Measurements from ENCODE around the gene HS6ST2. TPM values are rescaled to one million over a fixed set of nuclear protein-coding genes. Genes with fewer than 3 reads are reported as not detected.
A peak's percentile ranks its signal among the peaks of the same experiment; 100 is the strongest.
"Not testable (repeated sequence)": the region's sequence is repeated elsewhere in the genome, so short reads cannot be mapped to it uniquely, and the experiment has no call there.

The HS6ST2 gene
- total RNA-seq, 1 donor from 2014 or later: 43.2 TPM

GRCh38 chrX:132887569-132887968, 70.9 kb downstream of the HS6ST2 start:
- Histone ChIP-seq H3K4me2 (no peak overlapping the region), H2AFZ (replicated peaks) (no peak overlapping the region), H3K4me1 (no peaks in the 10 kb centered on the region), H4K20me1 (ENCODE audit: low read depth) (no peaks in the 10 kb centered on the region), H3K27me3 (no peaks in the 10 kb centered on the region), H3K36me3 (no peaks in the 10 kb centered on the region), H3F3A (ENCODE audit: low read depth) (no peaks in the 10 kb centered on the region), H3K27ac (no peak overlapping the region), H3K79me2 (ENCODE audit: low read depth) (no peaks in the 10 kb centered on the region), H3K4me3 (no peak overlapping the region), H3K9ac (no peak overlapping the region), H3K9me3 (ENCODE audit: low read depth) (no peaks in the 10 kb centered on the region)
- TF ChIP-seq, protein P1, sequence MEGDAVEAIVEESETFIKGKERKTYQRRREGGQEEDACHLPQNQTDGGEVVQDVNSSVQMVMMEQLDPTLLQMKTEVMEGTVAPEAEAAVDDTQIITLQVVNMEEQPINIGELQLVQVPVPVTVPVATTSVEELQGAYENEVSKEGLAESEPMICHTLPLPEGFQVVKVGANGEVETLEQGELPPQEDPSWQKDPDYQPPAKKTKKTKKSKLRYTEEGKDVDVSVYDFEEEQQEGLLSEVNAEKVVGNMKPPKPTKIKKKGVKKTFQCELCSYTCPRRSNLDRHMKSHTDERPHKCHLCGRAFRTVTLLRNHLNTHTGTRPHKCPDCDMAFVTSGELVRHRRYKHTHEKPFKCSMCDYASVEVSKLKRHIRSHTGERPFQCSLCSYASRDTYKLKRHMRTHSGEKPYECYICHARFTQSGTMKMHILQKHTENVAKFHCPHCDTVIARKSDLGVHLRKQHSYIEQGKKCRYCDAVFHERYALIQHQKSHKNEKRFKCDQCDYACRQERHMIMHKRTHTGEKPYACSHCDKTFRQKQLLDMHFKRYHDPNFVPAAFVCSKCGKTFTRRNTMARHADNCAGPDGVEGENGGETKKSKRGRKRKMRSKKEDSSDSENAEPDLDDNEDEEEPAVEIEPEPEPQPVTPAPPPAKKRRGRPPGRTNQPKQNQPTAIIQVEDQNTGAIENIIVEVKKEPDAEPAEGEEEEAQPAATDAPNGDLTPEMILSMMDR (IDR thresholded peaks at IDR 0.05): no peak
- Mint-ChIP-seq H3K36me3 (peaks cover 4% of the 10 kb centered on the region), H3K4me1 (no peaks in the 10 kb centered on the region), H3K4me3 (no peak overlapping the region), H3K27ac (no peak overlapping the region), H3K9me3 (peaks cover 21% of the 10 kb centered on the region), H3K27me3 (ENCODE audit: insufficient read depth, low read depth) (no peaks in the 10 kb centered on the region)
- DNase-seq (ENCODE audit: low spot score): no peak

- no peaks in the 10 kb centered on the region for H3K27me3 ChIP-seq
- H3K9me3 ChIP-seq (ENCODE audit: low read depth): no peaks in the 10 kb centered on the region
- no peaks in the 10 kb centered on the region for H3K79me2 ChIP-seq (ENCODE audit: low read depth)
- no peaks in the 10 kb centered on the region for H3K27me3 Mint-ChIP-seq (ENCODE audit: insufficient read depth, low read depth)
- no peaks in the 10 kb centered on the region for H3K36me3 ChIP-seq
- H3K9ac ChIP-seq: no peak overlapping the region
- H4K20me1 ChIP-seq (ENCODE audit: low read depth): no peaks in the 10 kb centered on the region
- H3K4me1 ChIP-seq: peaks cover 12% of the 10 kb centered on the region
- H3K27ac ChIP-seq: no peak overlapping the region
- H3K4me1 Mint-ChIP-seq: peaks cover under 1% of the 10 kb centered on the region
- no peak overlapping the region for H3K27ac Mint-ChIP-seq
- H2AFZ ChIP-seq (replicated peaks): no peak overlapping the region
- TF ChIP-seq, protein P1 (IDR thresholded peaks at IDR 0.05): no peak
- TF ChIP-seq EZH2 (IDR thresholded peaks at IDR 0.05): no peak
- peaks cover 2% of the 10 kb centered on the region for H3K36me3 Mint-ChIP-seq
- no peak overlapping the region for H3K4me3 ChIP-seq
- peaks cover 9% of the 10 kb centered on the region for H3K9me3 Mint-ChIP-seq
- no peak for DNase-seq (ENCODE audit: low spot score)
- no peaks in the 10 kb centered on the region for H3F3A ChIP-seq (ENCODE audit: low read depth)
- no peak overlapping the region for H3K4me3 Mint-ChIP-seq
- H3K4me2 ChIP-seq: no peak overlapping the region
Measured at GRCh38 chrX:132883358-132883915, 75.0 kb downstream of the HS6ST2 start.

DNA sequence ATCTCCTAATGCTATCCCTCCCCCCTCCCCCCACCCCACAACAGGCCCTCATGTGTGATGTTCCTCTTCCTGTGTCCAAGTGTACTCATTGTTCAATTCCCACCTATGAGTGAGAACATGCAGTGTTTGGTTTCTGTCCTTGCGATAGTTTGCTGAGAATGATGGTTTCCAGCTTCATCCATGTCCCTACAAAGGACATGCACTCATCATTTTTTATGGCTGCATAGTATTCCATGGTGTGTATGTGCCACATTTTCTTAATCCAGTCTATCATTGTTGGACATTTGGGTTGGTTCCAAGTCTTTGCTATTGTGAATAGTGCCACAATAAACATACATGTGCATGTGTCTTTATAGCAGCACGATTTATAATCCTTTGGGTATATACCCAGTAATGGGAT, 77.7 kb downstream of the HS6ST2 start:
- not testable (repeated sequence) for H3K4me2 ChIP-seq; H3K27ac ChIP-seq; H3K36me3 Mint-ChIP-seq; H3K27ac Mint-ChIP-seq; H3K4me3 ChIP-seq; H3K27me3 ChIP-seq; H3K9ac ChIP-seq; H3K27me3 Mint-ChIP-seq (ENCODE audit: insufficient read depth, low read depth); H2AFZ ChIP-seq (replicated peaks); H3K4me3 Mint-ChIP-seq; DNase-seq (ENCODE audit: low spot score); H3K9me3 Mint-ChIP-seq; H4K20me1 ChIP-seq (ENCODE audit: low read depth); H3K36me3 ChIP-seq; H3K9me3 ChIP-seq (ENCODE audit: low read depth); H3K79me2 ChIP-seq (ENCODE audit: low read depth)
- H3K4me1 Mint-ChIP-seq: peaks cover 27% of the 10 kb centered on the region
- H3F3A ChIP-seq (ENCODE audit: low read depth): peaks cover 20% of the 10 kb centered on the region
- peaks cover 31% of the 10 kb centered on the region for H3K4me1 ChIP-seq

DNA sequence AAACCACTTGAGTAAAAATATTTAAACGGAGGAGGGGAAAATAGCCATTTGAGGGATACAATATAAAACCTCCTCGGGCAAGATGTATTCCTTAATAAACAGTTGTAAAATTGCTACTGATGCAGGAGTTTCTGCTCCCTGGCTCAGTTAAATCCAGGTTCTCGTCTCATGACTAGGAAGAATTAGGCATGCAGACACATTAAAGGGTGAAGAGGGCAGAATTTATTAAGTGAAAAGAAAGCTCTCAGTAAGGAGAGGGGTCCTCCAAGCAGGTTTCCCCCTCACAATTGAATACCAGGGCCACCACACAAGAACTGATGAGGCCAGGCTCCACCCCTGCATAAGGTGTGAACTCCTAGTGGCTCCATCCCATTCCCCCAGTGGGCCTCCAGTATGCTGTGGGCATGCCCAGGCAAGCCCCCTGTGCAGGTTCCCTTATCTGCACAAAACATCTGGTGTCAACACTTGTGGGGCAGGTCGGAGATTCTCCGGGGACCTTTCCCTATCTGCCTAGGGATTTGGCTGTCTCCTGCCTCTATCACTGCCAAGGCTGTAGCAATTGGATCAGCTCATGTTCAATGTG, 80.4 kb downstream of the HS6ST2 start:
- H3K36me3 ChIP-seq: no peaks in the 10 kb centered on the region
- peaks cover 37% of the 10 kb centered on the region for H3K4me1 ChIP-seq
- peak overlapping the region; percentile 66 for H3K4me2 ChIP-seq
- H3K27me3 ChIP-seq: no peaks in the 10 kb centered on the region
- peak overlapping the region; percentile 63 for H3K27ac ChIP-seq
- no peak overlapping the region for H3K4me3 Mint-ChIP-seq
- no peak overlapping the region for H2AFZ ChIP-seq (replicated peaks)
- no peaks in the 10 kb centered on the region for H3K9me3 ChIP-seq (ENCODE audit: low read depth)
- no peaks in the 10 kb centered on the region for H3K79me2 ChIP-seq (ENCODE audit: low read depth)
- H3F3A ChIP-seq (ENCODE audit: low read depth): peaks cover 29% of the 10 kb centered on the region
- no peak for TF ChIP-seq EZH2phosphoT487 (IDR thresholded peaks at IDR 0.05)
- TF ChIP-seq, protein P1 (IDR thresholded peaks at IDR 0.05): no peak
- TF ChIP-seq EZH2 (IDR thresholded peaks at IDR 0.05): no peak
- H3K4me3 ChIP-seq: no peak overlapping the region
- H3K9ac ChIP-seq: no peak overlapping the region
- H3K27ac Mint-ChIP-seq: peak overlapping the region; percentile 74
- H3K27me3 Mint-ChIP-seq (ENCODE audit: insufficient read depth, low read depth): no peaks in the 10 kb centered on the region
- DNase-seq (ENCODE audit: low spot score): no peak
- no peaks in the 10 kb centered on the region for H3K36me3 Mint-ChIP-seq
- H3K4me1 Mint-ChIP-seq: peaks cover 38% of the 10 kb centered on the region
- no peaks in the 10 kb centered on the region for H3K9me3 Mint-ChIP-seq
- H4K20me1 ChIP-seq (ENCODE audit: low read depth): no peaks in the 10 kb centered on the region

Measured in neural progenitor cell (in vitro differentiated cells).